ENCODE results near the gene FAS.

DNA sequence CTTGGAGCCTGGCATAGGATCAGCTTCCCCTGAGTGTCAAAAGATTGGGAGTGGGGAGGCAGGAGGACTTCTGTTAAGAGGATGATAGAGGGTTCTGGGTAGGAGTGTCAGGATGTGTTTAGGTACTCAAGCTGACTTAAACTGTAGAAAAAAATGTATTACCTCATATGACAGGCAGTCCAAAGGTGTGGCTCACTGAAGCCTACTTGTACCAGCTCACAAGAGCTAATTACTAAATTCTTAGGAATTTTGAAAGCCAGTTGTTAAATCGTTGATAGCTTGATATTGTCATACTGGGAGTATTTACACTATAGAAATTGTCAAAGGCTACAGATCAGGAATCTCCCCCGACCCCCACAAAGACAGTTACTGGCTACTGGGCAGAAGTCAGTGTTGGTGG, 32.1 kb downstream of the FAS start:
- no peak for TF ChIP-seq POLR2AphosphoS5 (IDR thresholded peaks at IDR 0.05; ENCODE audit: low read depth, low read length)
- TF ChIP-seq, protein P1, sequence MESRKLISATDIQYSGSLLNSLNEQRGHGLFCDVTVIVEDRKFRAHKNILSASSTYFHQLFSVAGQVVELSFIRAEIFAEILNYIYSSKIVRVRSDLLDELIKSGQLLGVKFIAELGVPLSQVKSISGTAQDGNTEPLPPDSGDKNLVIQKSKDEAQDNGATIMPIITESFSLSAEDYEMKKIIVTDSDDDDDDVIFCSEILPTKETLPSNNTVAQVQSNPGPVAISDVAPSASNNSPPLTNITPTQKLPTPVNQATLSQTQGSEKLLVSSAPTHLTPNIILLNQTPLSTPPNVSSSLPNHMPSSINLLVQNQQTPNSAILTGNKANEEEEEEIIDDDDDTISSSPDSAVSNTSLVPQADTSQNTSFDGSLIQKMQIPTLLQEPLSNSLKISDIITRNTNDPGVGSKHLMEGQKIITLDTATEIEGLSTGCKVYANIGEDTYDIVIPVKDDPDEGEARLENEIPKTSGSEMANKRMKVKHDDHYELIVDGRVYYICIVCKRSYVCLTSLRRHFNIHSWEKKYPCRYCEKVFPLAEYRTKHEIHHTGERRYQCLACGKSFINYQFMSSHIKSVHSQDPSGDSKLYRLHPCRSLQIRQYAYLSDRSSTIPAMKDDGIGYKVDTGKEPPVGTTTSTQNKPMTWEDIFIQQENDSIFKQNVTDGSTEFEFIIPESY (IDR thresholded peaks at IDR 0.05; ENCODE audit: extremely low read depth, insufficient replicate concordance, low read length): no peak
- TF ChIP-seq REST (IDR thresholded peaks at IDR 0.05; ENCODE audit: low read depth): no peak
- TF ChIP-seq, protein P2, sequence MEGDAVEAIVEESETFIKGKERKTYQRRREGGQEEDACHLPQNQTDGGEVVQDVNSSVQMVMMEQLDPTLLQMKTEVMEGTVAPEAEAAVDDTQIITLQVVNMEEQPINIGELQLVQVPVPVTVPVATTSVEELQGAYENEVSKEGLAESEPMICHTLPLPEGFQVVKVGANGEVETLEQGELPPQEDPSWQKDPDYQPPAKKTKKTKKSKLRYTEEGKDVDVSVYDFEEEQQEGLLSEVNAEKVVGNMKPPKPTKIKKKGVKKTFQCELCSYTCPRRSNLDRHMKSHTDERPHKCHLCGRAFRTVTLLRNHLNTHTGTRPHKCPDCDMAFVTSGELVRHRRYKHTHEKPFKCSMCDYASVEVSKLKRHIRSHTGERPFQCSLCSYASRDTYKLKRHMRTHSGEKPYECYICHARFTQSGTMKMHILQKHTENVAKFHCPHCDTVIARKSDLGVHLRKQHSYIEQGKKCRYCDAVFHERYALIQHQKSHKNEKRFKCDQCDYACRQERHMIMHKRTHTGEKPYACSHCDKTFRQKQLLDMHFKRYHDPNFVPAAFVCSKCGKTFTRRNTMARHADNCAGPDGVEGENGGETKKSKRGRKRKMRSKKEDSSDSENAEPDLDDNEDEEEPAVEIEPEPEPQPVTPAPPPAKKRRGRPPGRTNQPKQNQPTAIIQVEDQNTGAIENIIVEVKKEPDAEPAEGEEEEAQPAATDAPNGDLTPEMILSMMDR (IDR thresholded peaks at IDR 0.05 in 2 of 3, conservative IDR thresholded peaks at IDR 0.05 in 1 of 3; ENCODE audit: borderline replicate concordance in 1 of 3, insufficient read depth in 1 of 3, low read depth in 2 of 3, low read length in 2 of 3): no peak
- TF ChIP-seq POLR2A (IDR thresholded peaks at IDR 0.05; ENCODE audit: borderline replicate concordance, extremely low read depth, insufficient read depth, insufficient read length): no peak
- TF ChIP-seq CEBPB (IDR thresholded peaks at IDR 0.05; ENCODE audit: low read depth): no peak

All from HCT116 (cell line).